HepG2 (cell line): ENCODE measurements around the gene OTOGL. TPM values are rescaled to one million over a fixed set of nuclear protein-coding genes. Genes with fewer than 3 reads are reported as not detected.

Experiments
- ATAC-seq: fragments of 200-7000 bp; cut with Tn5 transposase; 3 replicates; pipeline ENCODE4 v1.9.1; 2020; ENCODE audit warnings: mild to moderate bottlenecking, moderate library complexity
- BruUV-seq: library from RNA; stranded (reverse); fragments of 400-500 nt; replicated peaks from 2 replicates; lab custom pipeline; 2021; lab: Mats Ljungman, UMichigan
- CTCF ChIA-PET: fragments of 300-600 bp; formaldehyde crosslinking; extraction: SDS; loops from one replicate; lab custom pipeline; 2021; ENCODE audit warnings: low total read pairs, inconsistent platforms, low intra/inter-chr PET ratio; lab: Yijun Ruan, JAX
- POLR2A ChIA-PET: fragments of 350-600 bp; sonication (Branson Sonifier 250); formaldehyde crosslinking; loops from one replicate; lab custom pipeline; 2020; ENCODE audit warnings: antibody characterized with exemption, inconsistent platforms; lab: Yijun Ruan, JAX
- DNase-seq: peaks from one replicate; pipeline ENCODE4 v3.0.0-alpha.2; 2015; ENCODE audit warnings: low spot score
- FAIRE-seq: peaks from 3 replicates; lab custom pipeline; 2011; peaks lifted over from hg19 to GRCh38; lab: Jason Lieb, UNC
- H2AFZ ChIP-seq: one replicate; pipeline ENCODE4 v1.6.1; 2011; ENCODE audit warnings: low read length, inconsistent platforms
- H3K27ac ChIP-seq: fragments of 300-600 bp; 3 replicates; pipeline ENCODE4 v1.8.0; 2011; ENCODE audit warnings: mixed run types, mild to moderate bottlenecking, mixed read lengths, low read length, inconsistent platforms; ENCODE audit not compliant: insufficient read depth; ENCODE audit errors: extremely low read length
- H3K27me3 ChIP-seq, 2 experiments: fragments of 200-600 bp in 1 of 2; 2 replicates in 1 of 2; 3 replicates in 1 of 2; pipeline versions ENCODE4 v1.6.0 to v1.8.0; 2011; ENCODE audit warnings: low read length in 2 of 2, mild to moderate bottlenecking in 2 of 2, moderate library complexity in 2 of 2, inconsistent platforms in 1 of 2; ENCODE audit not compliant: insufficient read depth in 2 of 2, control insufficient read depth in 1 of 2
- H3K36me3 ChIP-seq, 2 experiments: fragments of 200-600 bp in 1 of 2; replicated peaks in 1 of 2; 2 replicates in 1 of 2; 3 replicates in 1 of 2; pipeline versions ENCODE4 v1.5.1 to v1.8.0; 2011; ENCODE audit warnings: low read length in 2 of 2, inconsistent platforms in 1 of 2; ENCODE audit not compliant: insufficient read depth in 2 of 2, control insufficient read depth in 1 of 2
- H3K4me1 ChIP-seq: 2 replicates; pipeline ENCODE4 v1.5.1; 2012; ENCODE audit warnings: low read length, inconsistent platforms; ENCODE audit not compliant: insufficient read depth
- H3K4me2 ChIP-seq: 2 replicates; pipeline ENCODE4 v1.6.0; 2011; ENCODE audit warnings: low read depth, low read length, inconsistent platforms
- H3K4me3 ChIP-seq, 3 experiments: fragments of 200-600 bp in 1 of 3; sonication (generic), shearing (Covaris generic) in 1 of 3; replicated peaks in 1 of 3; 2 replicates each; pipeline ENCODE4 v1.5.1; 2011 to 2016; ENCODE audit warnings: low read length in 3 of 3, inconsistent platforms in 2 of 3, low read depth in 2 of 3, mild to moderate bottlenecking in 2 of 3, control low read depth in 1 of 3, mixed read lengths in 1 of 3; ENCODE audit not compliant: insufficient read depth in 1 of 3
- H3K79me2 ChIP-seq: one replicate; pipeline ENCODE4 v1.6.1; 2011; ENCODE audit warnings: low read length, inconsistent platforms; ENCODE audit not compliant: insufficient read depth
- H3K9ac ChIP-seq: 2 replicates; pipeline ENCODE4 v1.6.0; 2011; ENCODE audit warnings: mild to moderate bottlenecking, low read depth, low read length, inconsistent platforms; ENCODE audit not compliant: insufficient read depth
- H3K9me3 ChIP-seq: 2 replicates; pipeline ENCODE4 v1.5.1; 2012; ENCODE audit warnings: mild to moderate bottlenecking, low read length
- H4K20me1 ChIP-seq: 2 replicates; pipeline ENCODE4 v1.6.0; 2011; ENCODE audit warnings: inconsistent platforms, mild to moderate bottlenecking, low read length, moderate library complexity; ENCODE audit not compliant: insufficient read depth
- CBFB ChIP-seq: sonication (generic); formaldehyde crosslinking; IDR thresholded peaks from 2 replicates; pipeline ENCODE4 v1.4.0; 2020; ENCODE audit warnings: missing genetic modification reagents
- HBP1 ChIP-seq: IDR thresholded peaks from 2 replicates; pipeline ENCODE4 v1.6.1; 2016; ENCODE audit warnings: low read depth, control low read depth
- IKZF4 ChIP-seq: sonication (generic); formaldehyde crosslinking; IDR thresholded peaks from 2 replicates; pipeline ENCODE4 v1.5.1; 2020; ENCODE audit warnings: borderline replicate concordance, mild to moderate bottlenecking, low read depth, missing genetic modification reagents; ENCODE audit errors: not compliant biosample characterization
- ISX ChIP-seq: sonication (generic); formaldehyde crosslinking; conservative IDR thresholded peaks from 2 replicates; pipeline ENCODE4 v1.5.0; 2020; ENCODE audit warnings: missing genetic modification reagents
- NFKB2 ChIP-seq: sonication (generic); formaldehyde crosslinking; IDR thresholded peaks from 2 replicates; pipeline ENCODE4 v1.4.0; 2020; ENCODE audit warnings: missing genetic modification reagents, borderline replicate concordance
- SIN3A ChIP-seq: IDR thresholded peaks from 2 replicates; pipeline ENCODE4 v1.6.1; 2011; ENCODE audit warnings: low read depth, mild to moderate bottlenecking, control low read depth, low read length, borderline replicate concordance
- TCF7 ChIP-seq: sonication (generic); IDR thresholded peaks from 2 replicates; pipeline ENCODE4 v1.6.1; 2016; ENCODE audit warnings: antibody characterized with exemption, low read depth
- WIZ ChIP-seq: sonication (generic); formaldehyde crosslinking; IDR thresholded peaks from 2 replicates; pipeline ENCODE4 v1.5.1; 2020; ENCODE audit warnings: mild to moderate bottlenecking, missing genetic modification reagents
- YEATS4 ChIP-seq: sonication (generic); formaldehyde crosslinking; IDR thresholded peaks from 2 replicates; pipeline ENCODE4 v1.4.0; 2020; ENCODE audit warnings: missing genetic modification reagents, borderline replicate concordance
- ZBTB20 ChIP-seq: sonication (generic); formaldehyde crosslinking; IDR thresholded peaks from 2 replicates; pipeline ENCODE4 v1.8.1; 2023; ENCODE audit warnings: missing genetic modification reagents, low read depth, mild to moderate bottlenecking, borderline replicate concordance
- ZBTB44 ChIP-seq: sonication (generic); formaldehyde crosslinking; IDR thresholded peaks from 2 replicates; pipeline ENCODE4 v1.4.0; 2020; ENCODE audit warnings: missing genetic modification reagents
- ZNF383 ChIP-seq: sonication (generic); formaldehyde crosslinking; IDR thresholded peaks from 2 replicates; pipeline ENCODE4 v1.4.0; 2020; ENCODE audit warnings: missing genetic modification reagents, mild to moderate bottlenecking, borderline replicate concordance
- ZNF550 ChIP-seq: sonication (generic); formaldehyde crosslinking; IDR thresholded peaks from 2 replicates; pipeline ENCODE4 v1.4.0; 2020; ENCODE audit warnings: mild to moderate bottlenecking, missing genetic modification reagents, borderline replicate concordance
- ZNF629 ChIP-seq: sonication (generic); formaldehyde crosslinking; conservative IDR thresholded peaks from 2 replicates; pipeline ENCODE4 v1.5.0; 2020; ENCODE audit warnings: missing genetic modification reagents
- ZNF768 ChIP-seq: sonication (generic); formaldehyde crosslinking; IDR thresholded peaks from 2 replicates; pipeline ENCODE4 v1.4.0; 2020; ENCODE audit warnings: missing genetic modification reagents
- WGBS: methylation state at CpG from one replicate; pipeline ENCODE4 v1.1.6; 2017; ENCODE audit warnings: low lambda C conversion rate; 5-methylcytosine and 5-hydroxymethylcytosine counted together
- in situ Hi-C: cut with HindIII; loops from 2 replicates; pipeline ENCODE4 v1.10.0; 2017; ENCODE audit warnings: low pct_unique_long_range_greater_than_20kb; ENCODE audit not compliant: extremely low pct_ligation_motif_present
- intact Hi-C: fragments of 100-400 bp; cut with micrococcal nuclease; formaldehyde crosslinking; loops from one replicate; pipeline ENCODE4 v1.10.0; 2022; ENCODE audit not compliant: unreplicated experiment
- polyA plus RNA-seq, 8 experiments: library from polyadenylated mRNA; depleted of rRNA in 3 of 8; stranded (reverse) in 7 of 8; unstranded in 1 of 8; fragments of >200 nt; fragmentation: Illumina TruSeq in 4 of 8; extraction: Trizol in 4 of 8; gene quantifications; 2 replicates each; pipeline versions ENCODE4 v1.2.1 to v1.2.3, GENCODE V29; 2011 to 2016; ENCODE audit warnings: low read depth in 4 of 8, missing spikeins in 1 of 8, mixed read lengths in 1 of 8; ENCODE audit not compliant: insufficient read depth in 1 of 8
- total RNA-seq, 5 experiments: library from RNA; depleted of rRNA; stranded (reverse); fragments of >200 nt; fragmentation: Illumina TruSeq; extraction: Trizol; gene quantifications; 2 replicates each; pipeline ENCODE4 v1.2.3, GENCODE V29; 2016; ENCODE audit warnings: low read depth in 1 of 5

OTOGL gene
- total and polyA plus RNA-seq, 2 of the 13 experiments (the other 11 are each of a cell fraction or from before 2014, with no cell fraction given), result not detected

GRCh38 chr12:80316222-80316621, 216.9 kb downstream of the OTOGL start (continued):
- no peak for TF ChIP-seq NFKB2 (CRISPR knock-in tag)
- no peak for TF ChIP-seq ISX (CRISPR knock-in tag)

DNA sequence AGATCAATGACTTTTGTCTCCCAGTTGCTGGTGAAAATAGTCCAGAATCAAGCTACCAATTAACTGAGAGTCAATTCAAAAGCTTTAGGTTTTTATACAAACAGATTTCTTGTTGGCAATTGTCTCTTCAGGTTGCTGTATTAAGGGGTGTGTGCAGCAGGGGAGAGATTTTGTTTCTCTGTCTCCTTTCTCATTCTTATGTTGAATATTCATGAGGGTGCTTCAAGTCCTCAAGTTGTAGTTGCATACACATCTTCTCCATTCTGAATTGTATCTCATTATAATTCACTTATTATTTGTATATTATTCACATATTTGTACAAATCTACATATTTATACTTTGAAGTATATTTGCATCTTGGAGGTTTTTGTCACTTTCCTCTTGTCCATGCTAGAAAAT, 218.0 kb downstream of the OTOGL start:
- Histone ChIP-seq H2AFZ (no peak overlapping the region), H3K4me2 (no peak overlapping the region), H3K9ac (no peak overlapping the region), H3K36me3 (no peaks in the 10 kb centered on the region), H3K9me3 (no peaks in the 10 kb centered on the region), H3K79me2 (no peaks in the 10 kb centered on the region), H3K4me3 (no peak overlapping the region), H3K4me1 (no peaks in the 10 kb centered on the region), H3K27me3 (no peaks in the 10 kb centered on the region), H4K20me1 (no peaks in the 10 kb centered on the region), H3K27ac (no peak overlapping the region)
- ATAC-seq, result no peak
- CTCF ChIA-PET, result no interaction called here
- intact Hi-C loops (no loop called here), in situ Hi-C loops (no loop called here)
- no peak for FAIRE-seq
- no peak for TF ChIP-seq ZBTB44
- no peak for TF ChIP-seq WIZ (CRISPR knock-in tag)
- TF ChIP-seq CBFB, result no peak
- no TSS peak for BruUV-seq
- POLR2A ChIA-PET, result no interaction called here
- DNase-seq, result no peak

- no peaks in the 10 kb centered on the region for H3K79me2 ChIP-seq
- H3K9ac ChIP-seq, result no peak overlapping the region
- H3K27ac ChIP-seq, result no peak overlapping the region
- no peaks in the 10 kb centered on the region for H4K20me1 ChIP-seq
- no peak overlapping the region for H3K4me2 ChIP-seq
- no peaks in the 10 kb centered on the region for H3K27me3 ChIP-seq
- no TSS peak for BruUV-seq
- no peaks in the 10 kb centered on the region for H3K36me3 ChIP-seq
- 0% methylated on average over 1 of the region's 1 CpG for WGBS
- TF ChIP-seq ZNF550 (CRISPR knock-in tag) (no peak), TCF7 (no peak), YEATS4 (no peak), ZBTB20 (CRISPR knock-in tag) (no peak), IKZF4 (CRISPR knock-in tag) (no peak), SIN3A (no peak), HBP1 (CRISPR knock-in tag) (no peak), ZNF629 (CRISPR knock-in tag) (no peak), ZNF383 (CRISPR knock-in tag) (no peak), ZNF768 (CRISPR knock-in tag) (no peak)
- TF ChIP-seq, all 625 proteins: peak for 0
- Histone ChIP-seq H3K4me1 (no peaks in the 10 kb centered on the region), H3K9me3 (no peaks in the 10 kb centered on the region), H3K4me3 (no peak overlapping the region), H2AFZ (no peak overlapping the region)
- ChIA-PET POLR2A (no interaction called here), CTCF (no interaction called here)
- no peak for FAIRE-seq
- ATAC-seq, result no peak
- intact Hi-C loops, result no loop called here
- no peak for DNase-seq
- in situ Hi-C loops, result no loop called here
These were observed 218.6 kb downstream of the OTOGL start for GRCh38 chr12:80317899-80318298.
